ENCODE results near the gene ARFGAP1.

The ARFGAP1 gene

GRCh38 chr20:63326314-63327230, 54.0 kb downstream of the ARFGAP1 start:
- Histone ChIP-seq H3K36me3 (ENCODE audit: insufficient read depth, low read length) (no peaks in the 10 kb centered on the region), H3K4me1 (ENCODE audit: insufficient read depth, low read length, poor library complexity, severe bottlenecking) (peaks cover 13% of the 10 kb centered on the region), H2AFZ (ENCODE audit: low read length) (no peak overlapping the region), H3K9me2 (replicated peaks; ENCODE audit: low read depth, low read length) (no peaks in the 10 kb centered on the region), H3K79me2 (ENCODE audit: insufficient read depth, low read length) (no peaks in the 10 kb centered on the region), H3K4me2 (ENCODE audit: low read depth, low read length, poor library complexity, severe bottlenecking) (peak overlapping the region; percentile 22), H3K9me3 (ENCODE audit: insufficient read depth, low read depth, low read length) (no peaks in the 10 kb centered on the region), H4K20me1 (ENCODE audit: insufficient read depth, low read length, poor library complexity, severe bottlenecking) (no peaks in the 10 kb centered on the region), H3F3A (ENCODE audit: low read depth) (no peaks in the 10 kb centered on the region), H3K27me3 (ENCODE audit: insufficient read depth, low read length, poor library complexity, severe bottlenecking) (no peaks in the 10 kb centered on the region), H3K9ac (ENCODE audit: low read depth, low read length, poor library complexity, severe bottlenecking) (no peak overlapping the region), H3K4me3 (ENCODE audit: low read length, poor library complexity, severe bottlenecking) (no peak overlapping the region)
- no peak for TF ChIP-seq CTCF (conservative IDR thresholded peaks at IDR 0.05; ENCODE audit: low read length)
- no peak for TF ChIP-seq EZH2phosphoT487 (IDR thresholded peaks at IDR 0.05; ENCODE audit: borderline replicate concordance)

- H3K27me3 ChIP-seq (ENCODE audit: insufficient read depth, low read length, poor library complexity, severe bottlenecking): no peaks in the 10 kb centered on the region
- peaks cover 13% of the 10 kb centered on the region for H3K4me1 ChIP-seq (ENCODE audit: insufficient read depth, low read length, poor library complexity, severe bottlenecking)
- H3K79me2 ChIP-seq (ENCODE audit: insufficient read depth, low read length): no peaks in the 10 kb centered on the region
- no peaks in the 10 kb centered on the region for H3F3A ChIP-seq (ENCODE audit: low read depth)
- H3K9ac ChIP-seq (ENCODE audit: low read depth, low read length, poor library complexity, severe bottlenecking): no peak overlapping the region
- H3K36me3 ChIP-seq (ENCODE audit: insufficient read depth, low read length): no peaks in the 10 kb centered on the region
- H3K9me3 ChIP-seq (ENCODE audit: insufficient read depth, low read depth, low read length): no peaks in the 10 kb centered on the region
- TF ChIP-seq EZH2phosphoT487 (IDR thresholded peaks at IDR 0.05; ENCODE audit: borderline replicate concordance): no peak
- no peaks in the 10 kb centered on the region for H3K9me2 ChIP-seq (replicated peaks; ENCODE audit: low read depth, low read length)
- no peak overlapping the region for H2AFZ ChIP-seq (ENCODE audit: low read length)
- H3K4me3 ChIP-seq (ENCODE audit: low read length, poor library complexity, severe bottlenecking): no peak overlapping the region
- no peaks in the 10 kb centered on the region for H4K20me1 ChIP-seq (ENCODE audit: insufficient read depth, low read length, poor library complexity, severe bottlenecking)
- no peak overlapping the region for H3K4me2 ChIP-seq (ENCODE audit: low read depth, low read length, poor library complexity, severe bottlenecking)
Observed at GRCh38 chr20:63327231-63327745, 54.7 kb downstream of the ARFGAP1 start.

- H3K4me1 ChIP-seq (ENCODE audit: insufficient read depth, low read length, poor library complexity, severe bottlenecking): peaks cover 13% of the 10 kb centered on the region
- no peak overlapping the region for H3K4me3 ChIP-seq (ENCODE audit: low read length, poor library complexity, severe bottlenecking)
- no peak overlapping the region for H3K4me2 ChIP-seq (ENCODE audit: low read depth, low read length, poor library complexity, severe bottlenecking)
- TF ChIP-seq CTCF (conservative IDR thresholded peaks at IDR 0.05; ENCODE audit: low read length) (no peak), EZH2phosphoT487 (IDR thresholded peaks at IDR 0.05; ENCODE audit: borderline replicate concordance) (no peak)
- no peak overlapping the region for H3K9ac ChIP-seq (ENCODE audit: low read depth, low read length, poor library complexity, severe bottlenecking)
- H3K9me3 ChIP-seq (ENCODE audit: insufficient read depth, low read depth, low read length): no peaks in the 10 kb centered on the region; the same call in 1 of the 2 replicates
- H3K27me3 ChIP-seq (ENCODE audit: insufficient read depth, low read length, poor library complexity, severe bottlenecking): no peaks in the 10 kb centered on the region
- H3K36me3 ChIP-seq (ENCODE audit: insufficient read depth, low read length): no peaks in the 10 kb centered on the region
- H4K20me1 ChIP-seq (ENCODE audit: insufficient read depth, low read length, poor library complexity, severe bottlenecking): no peaks in the 10 kb centered on the region
- no peak overlapping the region for H2AFZ ChIP-seq (ENCODE audit: low read length)
- H3F3A ChIP-seq (ENCODE audit: low read depth): no peaks in the 10 kb centered on the region
- H3K9me2 ChIP-seq (replicated peaks; ENCODE audit: low read depth, low read length): no peaks in the 10 kb centered on the region
- no peaks in the 10 kb centered on the region for H3K79me2 ChIP-seq (ENCODE audit: insufficient read depth, low read length)
Observed at GRCh38 chr20:63328026-63328700, 55.5 kb downstream of the ARFGAP1 start.
